Peyer's patch (tissue), 4 donors: ENCODE data around the gene DENND1B.

Source experiments
- CTCF ChIP-seq, 6 experiments: fragments of 450-650 bp in 4 of 6; fragments of 200-600 bp in 2 of 6; sonication (generic) in 1 of 6; IDR thresholded peaks; one replicate each; pipeline ENCODE4 v1.5.1; 2017 to 2019; ENCODE audit warnings: antibody characterized with exemption in 6 of 6, mild to moderate bottlenecking in 3 of 6, moderate library complexity in 1 of 6
- POLR2A ChIP-seq, 2 donors: fragments of 450-650 bp; IDR thresholded peaks; one replicate each; pipeline ENCODE4 v1.5.1; 2017; ENCODE audit warnings: antibody characterized with exemption in 2 of 2, mild to moderate bottlenecking in 2 of 2, moderate library complexity in 2 of 2

- TF ChIP-seq POLR2A (IDR thresholded peaks at IDR 0.05) = no peak
- TF ChIP-seq CTCF (IDR thresholded peaks at IDR 0.05) = no peak
Observed at GRCh38 chr1:197798492-197798891, 23.2 kb upstream of the DENND1B start.
